Endometrial microvascular endothelial cells (primary cell): Measurements from ENCODE around the gene RAB6A. TPM values are rescaled to one million over a fixed set of nuclear protein-coding genes. Genes with fewer than 3 reads are reported as not detected.
"Not testable (repeated sequence)": the region's sequence is repeated elsewhere in the genome, so short reads cannot be mapped to it uniquely, and the experiment has no call there.

Experiments used
- in situ Hi-C: cut with HindIII; loops from 2 replicates; pipeline ENCODE4 v1.10.0; 2017; ENCODE audit warnings: low sequenced_read_pairs, low pct_unique_long_range_greater_than_20kb; ENCODE audit errors: inconsistent ontology term
- total RNA-seq: library from RNA; depleted of rRNA; stranded (reverse); fragments of >200 nt; gene quantifications from one replicate; pipeline ENCODE4 v1.2.3, GENCODE V29; 2015; ENCODE audit errors: inconsistent ontology term

RAB6A gene
- total RNA-seq, 1 donor from 2014 or later, result 116 TPM

- in situ Hi-C loops, result not testable (repeated sequence)
Observed at GRCh38 chr11:73735959-73736358, 24.9 kb downstream of the RAB6A start.

- in situ Hi-C loops, result no loop called here
Observed at GRCh38 chr11:73734993-73735392, 25.9 kb downstream of the RAB6A start.

GRCh38 chr11:73734011-73734410 lies 26.9 kb downstream of the RAB6A start:
- in situ Hi-C loops, result not testable (repeated sequence)

- in situ Hi-C loops, result not testable (repeated sequence)
Observed at GRCh38 chr11:73732936-73733335, 27.9 kb downstream of the RAB6A start.

- in situ Hi-C loops, result no loop called here
Observed at GRCh38 chr11:73729594-73730206, 31.2 kb downstream of the RAB6A start.

- in situ Hi-C loops, result no loop called here
Observed at GRCh38 chr11:73728000-73728399, 32.9 kb downstream of the RAB6A start.

GRCh38 chr11:73726825-73727224 lies 34.0 kb downstream of the RAB6A start:
- in situ Hi-C loops, result no loop called here

GRCh38 chr11:73717136-73717535 lies 43.7 kb downstream of the RAB6A start:
- in situ Hi-C loops, result no loop called here

- in situ Hi-C loops, result no loop called here
Observed at GRCh38 chr11:73716153-73717056, 44.5 kb downstream of the RAB6A start.

- in situ Hi-C loops, result no loop called here
Observed at GRCh38 chr11:73715541-73715940, 45.3 kb downstream of the RAB6A start.

GRCh38 chr11:73710964-73711363 lies 49.9 kb downstream of the RAB6A start:
- in situ Hi-C loops, result no loop called here

- in situ Hi-C loops, result no loop called here
Observed at GRCh38 chr11:73705053-73705452, 55.8 kb downstream of the RAB6A start.

GRCh38 chr11:73693899-73694525 lies 66.9 kb downstream of the RAB6A start:
- in situ Hi-C loops, result no loop called here

- in situ Hi-C loops, result no loop called here
Observed at GRCh38 chr11:73680687-73681086, 80.2 kb downstream of the RAB6A start.

GRCh38 chr11:73676552-73676951 lies 84.3 kb downstream of the RAB6A start:
- in situ Hi-C loops, result not testable (repeated sequence)

GRCh38 chr11:73671701-73672100 lies 89.2 kb downstream of the RAB6A start:
- in situ Hi-C loops, result no loop called here

GRCh38 chr11:73670808-73671207 lies 90.1 kb downstream of the RAB6A start:
- in situ Hi-C loops, result no loop called here

GRCh38 chr11:73667891-73668290 lies 93.0 kb downstream of the RAB6A start:
- in situ Hi-C loops, result no loop called here

- in situ Hi-C loops, result no loop called here
Observed at GRCh38 chr11:73664877-73665276, 96.0 kb downstream of the RAB6A start.
